Activated B cell treated with CpG ODN at 0.5 μM for 24 hours (primary cell): Measurements from ENCODE around the gene GORASP2. TPM values are rescaled to one million over a fixed set of nuclear protein-coding genes. Genes with fewer than 3 reads are reported as not detected.

Source experiments
- ATAC-seq: fragments of 200-7000 bp; cut with Tn5 transposase; one replicate; pipeline ENCODE4 v1.10.0; 2021; ENCODE audit warnings: low read depth, mild to moderate bottlenecking, moderate library complexity
- CTCF ChIA-PET: fragments of 350-600 bp; sonication (Branson Sonifier 250); formaldehyde crosslinking; loops from one replicate; lab custom pipeline; 2021; ENCODE audit warnings: antibody characterized with exemption; lab: Charles Lee
- POLR2A ChIA-PET: fragments of 350-600 bp; sonication (Branson Sonifier 250); formaldehyde crosslinking; loops from one replicate; lab custom pipeline; 2021; ENCODE audit warnings: antibody characterized with exemption; lab: Charles Lee
- DNase-seq: peaks from one replicate; pipeline ENCODE4 v3.0.0; 2022
- H3K27ac Mint-ChIP-seq: one replicate; pipeline ENCODE4 v1.8.0; 2020; ENCODE audit warnings: mixed read lengths
- H3K27me3 Mint-ChIP-seq: one replicate; pipeline ENCODE4 v1.8.0; 2021; ENCODE audit warnings: mixed read lengths
- H3K36me3 Mint-ChIP-seq: one replicate; pipeline ENCODE4 v1.8.0; 2021; ENCODE audit warnings: low read depth, mixed read lengths
- H3K4me1 Mint-ChIP-seq: one replicate; pipeline ENCODE4 v1.8.0; 2021; ENCODE audit warnings: mixed read lengths
- H3K4me3 Mint-ChIP-seq: one replicate; pipeline ENCODE4 v1.8.0; 2020; ENCODE audit warnings: mild to moderate bottlenecking, mixed read lengths
- H3K9me3 Mint-ChIP-seq: one replicate; pipeline ENCODE4 v1.8.0; 2020; ENCODE audit warnings: mixed read lengths
- intact Hi-C: fragments of 100-400 bp; cut with micrococcal nuclease; formaldehyde crosslinking; loops from one replicate; pipeline ENCODE4 v1.15.1; 2024
- total RNA-seq: library from RNA; stranded (reverse); gene quantifications from 2 replicates; pipeline ENCODE4 v1.2.3, GENCODE V29; 2022
- TF ChIP-seq, protein P1 (sequence below): fragments of 200-600 bp; IDR thresholded peaks from one replicate; pipeline ENCODE4 v1.8.0; 2022; ENCODE audit warnings: antibody characterized with exemption, mild to moderate bottlenecking

GORASP2 gene
- total RNA-seq, 1 donor from 2014 or later, result 60.7 TPM

DNA sequence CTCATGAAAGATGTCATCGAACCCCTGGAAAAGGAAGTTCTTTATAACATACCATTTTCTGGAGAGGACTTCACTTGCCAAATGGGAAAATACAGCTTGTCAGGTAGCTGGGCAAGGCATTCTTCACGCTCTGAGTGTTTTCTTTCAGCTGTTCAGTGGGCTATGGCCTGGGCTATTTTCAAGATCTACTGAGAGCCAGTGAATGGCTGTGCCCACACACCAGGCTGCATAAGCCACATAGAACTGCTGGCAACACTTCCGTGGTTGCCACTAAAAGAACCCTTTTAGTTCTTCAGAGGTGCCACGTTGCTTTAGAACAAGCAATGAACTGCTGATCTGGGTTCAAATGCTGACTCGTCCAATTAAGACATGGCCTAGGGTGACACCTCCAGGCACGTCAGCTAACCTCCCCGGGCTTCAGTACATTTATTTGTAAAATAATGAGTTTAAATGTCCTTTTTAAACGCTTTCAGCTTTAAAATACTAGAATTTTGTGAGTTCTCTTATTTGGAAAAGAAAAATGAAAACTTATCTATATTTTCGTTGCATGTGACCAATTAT lies 36.6 kb upstream of the GORASP2 start:
- no peak for ATAC-seq
- Mint-ChIP-seq H3K9me3 (no peaks in the 10 kb centered on the region), H3K4me1 (no peaks in the 10 kb centered on the region), H3K27ac (no peak overlapping the region), H3K36me3 (no peaks in the 10 kb centered on the region), H3K27me3 (peaks cover 15% of the 10 kb centered on the region), H3K4me3 (no peak overlapping the region)
- TF ChIP-seq, protein P1, sequence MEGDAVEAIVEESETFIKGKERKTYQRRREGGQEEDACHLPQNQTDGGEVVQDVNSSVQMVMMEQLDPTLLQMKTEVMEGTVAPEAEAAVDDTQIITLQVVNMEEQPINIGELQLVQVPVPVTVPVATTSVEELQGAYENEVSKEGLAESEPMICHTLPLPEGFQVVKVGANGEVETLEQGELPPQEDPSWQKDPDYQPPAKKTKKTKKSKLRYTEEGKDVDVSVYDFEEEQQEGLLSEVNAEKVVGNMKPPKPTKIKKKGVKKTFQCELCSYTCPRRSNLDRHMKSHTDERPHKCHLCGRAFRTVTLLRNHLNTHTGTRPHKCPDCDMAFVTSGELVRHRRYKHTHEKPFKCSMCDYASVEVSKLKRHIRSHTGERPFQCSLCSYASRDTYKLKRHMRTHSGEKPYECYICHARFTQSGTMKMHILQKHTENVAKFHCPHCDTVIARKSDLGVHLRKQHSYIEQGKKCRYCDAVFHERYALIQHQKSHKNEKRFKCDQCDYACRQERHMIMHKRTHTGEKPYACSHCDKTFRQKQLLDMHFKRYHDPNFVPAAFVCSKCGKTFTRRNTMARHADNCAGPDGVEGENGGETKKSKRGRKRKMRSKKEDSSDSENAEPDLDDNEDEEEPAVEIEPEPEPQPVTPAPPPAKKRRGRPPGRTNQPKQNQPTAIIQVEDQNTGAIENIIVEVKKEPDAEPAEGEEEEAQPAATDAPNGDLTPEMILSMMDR, result no peak
- ChIA-PET POLR2A (no interaction called here), CTCF (no interaction called here)
- DNase-seq, result no peak
- intact Hi-C loops, result no loop called here

DNA sequence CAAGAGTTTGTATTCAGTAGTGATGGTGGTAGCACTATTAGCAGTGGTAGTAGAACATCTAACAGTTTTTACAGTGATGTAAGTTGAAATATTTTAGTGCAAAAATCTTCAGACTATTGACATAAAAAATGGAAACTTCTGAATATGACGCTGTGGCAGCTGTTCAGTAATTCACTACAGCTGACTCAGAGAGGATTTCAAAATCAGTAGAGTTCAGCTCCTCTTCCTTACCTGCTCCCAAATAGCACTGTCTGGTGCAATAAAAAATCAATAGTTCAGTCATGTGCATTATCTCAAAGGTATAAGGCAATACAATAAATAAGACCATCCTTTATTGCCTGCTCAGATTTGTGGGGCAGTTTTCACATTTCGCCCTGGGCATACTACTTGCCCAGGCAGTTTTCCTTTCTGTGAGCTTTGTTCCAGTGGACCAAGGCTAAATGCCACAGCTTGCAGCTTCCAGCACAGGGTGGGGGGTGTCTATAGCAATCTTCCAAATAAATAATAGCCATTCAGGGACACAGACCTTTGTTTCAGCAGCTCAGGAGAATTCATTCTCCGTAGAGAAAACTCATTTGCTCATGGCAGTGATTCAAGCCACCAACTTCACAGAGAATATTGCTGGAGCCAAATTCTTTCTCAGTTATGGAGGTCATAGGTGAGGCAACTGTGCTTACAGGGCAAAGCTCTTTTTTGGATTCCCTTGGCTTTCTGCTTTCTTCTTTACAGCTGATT lies 33.9 kb upstream of the GORASP2 start:
- TF ChIP-seq, protein P1, result no peak
- ChIA-PET POLR2A (no interaction called here), CTCF (interaction anchor here (1.4 kb wide), 1 partner anchor 21 kb away, joined by 4 read pairs; no protein-coding TSS in a partner anchor)
- intact Hi-C loops, result no loop called here
- no peaks in the 10 kb centered on the region for H3K36me3 Mint-ChIP-seq
- DNase-seq, result no peak
- H3K27me3 Mint-ChIP-seq, result peaks cover 15% of the 10 kb centered on the region
- H3K27ac Mint-ChIP-seq, result no peak overlapping the region
- no peak overlapping the region for H3K4me3 Mint-ChIP-seq
- ATAC-seq, result no peak
- no peaks in the 10 kb centered on the region for H3K9me3 Mint-ChIP-seq
- no peaks in the 10 kb centered on the region for H3K4me1 Mint-ChIP-seq

DNA sequence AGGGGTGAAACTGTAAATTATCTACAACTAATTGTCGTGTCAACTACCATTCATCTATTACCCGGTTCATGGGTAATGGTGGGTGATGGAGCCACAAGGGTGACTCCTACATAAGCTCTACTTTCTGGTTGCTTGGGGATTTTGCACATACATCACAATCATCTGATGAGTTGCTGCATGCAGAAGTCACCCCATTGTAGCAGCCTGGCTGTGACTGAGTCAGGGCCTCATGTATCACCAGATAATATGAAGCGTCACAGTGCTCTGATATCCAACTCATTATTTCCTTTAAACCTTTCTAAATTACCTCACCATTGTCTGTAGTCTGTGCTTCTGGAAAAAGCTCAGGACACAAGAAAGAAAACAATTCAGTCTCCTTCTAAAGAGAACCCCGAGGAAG lies 32.4 kb upstream of the GORASP2 start:
- Mint-ChIP-seq H3K4me1 (no peaks in the 10 kb centered on the region), H3K4me3 (no peak overlapping the region), H3K27me3 (peaks cover 15% of the 10 kb centered on the region), H3K9me3 (no peaks in the 10 kb centered on the region), H3K27ac (no peak overlapping the region), H3K36me3 (no peaks in the 10 kb centered on the region)
- intact Hi-C loops, result no loop called here
- TF ChIP-seq, protein P1, result no peak
- DNase-seq, result no peak
- ChIA-PET CTCF (interaction anchor here (1.4 kb wide), 1 partner anchor 23 kb away, joined by 4 read pairs; no protein-coding TSS in a partner anchor), POLR2A (interaction anchor here (0.6 kb wide), 1 partner anchor 1099 kb away, joined by 3 read pairs; no protein-coding TSS in a partner anchor)
- no peak for ATAC-seq

DNA sequence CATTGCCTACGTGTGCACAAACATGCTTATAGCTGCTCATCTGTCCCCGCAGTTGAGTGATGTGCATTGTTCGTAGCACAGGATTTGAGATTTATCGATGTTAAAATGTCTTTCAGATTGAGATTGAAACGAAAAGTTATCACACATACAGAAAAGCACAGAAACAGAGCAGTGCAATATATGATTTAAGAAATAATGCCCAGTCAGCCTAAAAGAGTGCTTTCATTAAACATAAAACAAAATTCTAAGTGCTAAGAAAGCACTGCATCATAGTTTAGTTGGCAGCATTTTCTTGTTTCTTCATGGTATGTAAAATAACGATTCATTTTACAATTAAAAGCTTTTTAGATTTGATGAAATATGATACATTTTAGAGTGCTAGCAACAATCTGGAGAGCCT lies 31.9 kb upstream of the GORASP2 start:
- Mint-ChIP-seq H3K4me1 (no peaks in the 10 kb centered on the region), H3K9me3 (no peaks in the 10 kb centered on the region), H3K27me3 (peaks cover 18% of the 10 kb centered on the region), H3K27ac (no peak overlapping the region), H3K36me3 (no peaks in the 10 kb centered on the region), H3K4me3 (no peak overlapping the region)
- no peak for ATAC-seq
- POLR2A ChIA-PET, result interaction anchor here (0.6 kb wide), 1 partner anchor 1099 kb away, joined by 3 read pairs; no protein-coding TSS in a partner anchor
- TF ChIP-seq, protein P1, result no peak
- CTCF ChIA-PET, result no interaction called here
- DNase-seq, result no peak
- intact Hi-C loops, result no loop called here

DNA sequence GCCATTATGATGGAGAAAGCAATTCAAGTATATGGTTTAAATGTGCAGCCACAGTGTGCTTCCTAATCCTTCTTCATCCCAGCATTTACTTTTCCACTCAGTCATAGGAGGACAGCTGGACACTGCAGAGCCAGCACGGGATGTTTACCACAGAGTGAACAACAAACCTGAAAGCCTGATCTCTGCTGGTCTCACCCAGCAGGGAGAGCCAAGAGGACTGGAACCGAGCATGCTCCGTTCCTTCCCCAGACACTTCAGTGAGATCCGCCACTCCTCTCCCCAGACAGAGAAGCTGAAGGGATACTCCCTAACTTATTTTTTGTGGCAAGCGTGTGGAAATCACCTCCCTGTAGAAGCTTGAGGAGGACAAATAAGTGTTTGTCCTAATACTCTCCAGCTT lies 23.2 kb upstream of the GORASP2 start:
- H3K4me3 Mint-ChIP-seq, result no peak overlapping the region
- CTCF ChIA-PET, result no interaction called here
- H3K36me3 Mint-ChIP-seq, result peaks cover 5% of the 10 kb centered on the region
- TF ChIP-seq, protein P1, result no peak
- H3K4me1 Mint-ChIP-seq, result no peaks in the 10 kb centered on the region
- intact Hi-C loops, result no loop called here
- DNase-seq (no peak), ATAC-seq (no peak)
- POLR2A ChIA-PET, result no interaction called here
- H3K9me3 Mint-ChIP-seq, result peaks cover 22% of the 10 kb centered on the region
- H3K27me3 Mint-ChIP-seq, result peaks cover 9% of the 10 kb centered on the region
- H3K27ac Mint-ChIP-seq, result no peak overlapping the region
